ENCODE data around the gene COMTD1. TPM values are rescaled to one million over a fixed set of nuclear protein-coding genes. Genes with fewer than 3 reads are reported as not detected.

Gene COMTD1
- total and polyA plus RNA-seq, 2 of the 8 experiments (the other 6 are each of a cell fraction or from before 2014, with no cell fraction given), result 31.9 to 42.4 TPM

DNA sequence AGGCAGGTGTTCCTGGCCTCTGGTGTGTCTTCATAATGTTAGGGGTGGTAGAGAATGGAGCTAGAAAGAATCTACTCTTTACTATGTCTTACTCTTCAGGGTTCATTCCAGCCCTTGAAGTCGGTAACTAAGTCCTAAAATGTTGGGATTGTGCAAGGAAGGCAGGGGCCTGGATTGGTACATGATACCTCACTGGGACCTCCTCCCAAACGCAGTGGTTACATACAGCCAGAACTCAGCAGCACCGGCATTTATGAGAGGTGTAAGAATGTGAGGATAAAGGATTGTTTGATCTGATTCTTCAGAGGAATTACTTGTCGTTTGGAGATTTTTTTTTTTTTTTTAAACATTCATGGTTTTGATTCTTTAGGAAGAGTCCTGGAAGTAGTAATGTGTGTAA, 6.9 kb downstream of the COMTD1 start (continued):
- no peak for TF ChIP-seq SIN3A (conservative IDR thresholded peaks at IDR 0.05 in 1 of 2, IDR thresholded peaks at IDR 0.05 in 1 of 2; ENCODE audit: low read depth in 1 of 2, low read length in 2 of 2)
- TF ChIP-seq PHF8 (conservative IDR thresholded peaks at IDR 0.05; ENCODE audit: low read depth, low read length), result no peak
- TF ChIP-seq CHD1 (IDR thresholded peaks at IDR 0.05; ENCODE audit: low read depth, low read length), result no peak
- TF ChIP-seq EZH2 (IDR thresholded peaks at IDR 0.05; ENCODE audit: low read depth, low read length, severe bottlenecking), result no peak
- no peak for TF ChIP-seq ASH2L (IDR thresholded peaks at IDR 0.05; ENCODE audit: low read length)
- no peak for TF ChIP-seq KDM1A (IDR thresholded peaks at IDR 0.05; ENCODE audit: borderline replicate concordance, low read length)
- no peak for TF ChIP-seq KDM4A (IDR thresholded peaks at IDR 0.05; ENCODE audit: low read depth, low read length, severe bottlenecking)
- TF ChIP-seq, protein P1, sequence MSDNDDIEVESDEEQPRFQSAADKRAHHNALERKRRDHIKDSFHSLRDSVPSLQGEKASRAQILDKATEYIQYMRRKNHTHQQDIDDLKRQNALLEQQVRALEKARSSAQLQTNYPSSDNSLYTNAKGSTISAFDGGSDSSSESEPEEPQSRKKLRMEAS (IDR thresholded peaks at IDR 0.05), result no peak
